ENCODE results near the gene RASAL1.
"Not testable (repeated sequence)": the region's sequence is repeated elsewhere in the genome, so short reads cannot be mapped to it uniquely, and the experiment has no call there.

Gene RASAL1

DNA sequence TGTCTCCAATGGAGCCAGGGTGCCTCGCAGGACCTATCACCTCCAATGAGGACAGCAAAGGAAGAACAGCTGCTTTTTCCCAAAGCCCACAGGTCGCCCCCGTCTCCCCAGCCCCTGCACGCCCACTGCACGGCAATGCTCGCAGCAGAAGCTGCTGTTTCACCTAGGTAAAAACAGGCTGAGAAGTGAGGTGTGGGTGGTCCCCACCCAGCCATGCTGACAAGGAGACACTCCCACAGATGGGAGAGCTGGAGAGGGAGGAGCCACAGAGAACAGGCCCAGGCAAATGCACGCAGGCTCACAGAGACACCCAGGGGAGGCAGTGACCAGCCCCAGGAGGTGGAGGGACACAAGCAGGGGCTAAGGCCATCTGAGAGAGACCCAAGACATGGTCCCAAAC is 24.4 kb upstream of the RASAL1 start:
- DNase-seq: no peak

DNA sequence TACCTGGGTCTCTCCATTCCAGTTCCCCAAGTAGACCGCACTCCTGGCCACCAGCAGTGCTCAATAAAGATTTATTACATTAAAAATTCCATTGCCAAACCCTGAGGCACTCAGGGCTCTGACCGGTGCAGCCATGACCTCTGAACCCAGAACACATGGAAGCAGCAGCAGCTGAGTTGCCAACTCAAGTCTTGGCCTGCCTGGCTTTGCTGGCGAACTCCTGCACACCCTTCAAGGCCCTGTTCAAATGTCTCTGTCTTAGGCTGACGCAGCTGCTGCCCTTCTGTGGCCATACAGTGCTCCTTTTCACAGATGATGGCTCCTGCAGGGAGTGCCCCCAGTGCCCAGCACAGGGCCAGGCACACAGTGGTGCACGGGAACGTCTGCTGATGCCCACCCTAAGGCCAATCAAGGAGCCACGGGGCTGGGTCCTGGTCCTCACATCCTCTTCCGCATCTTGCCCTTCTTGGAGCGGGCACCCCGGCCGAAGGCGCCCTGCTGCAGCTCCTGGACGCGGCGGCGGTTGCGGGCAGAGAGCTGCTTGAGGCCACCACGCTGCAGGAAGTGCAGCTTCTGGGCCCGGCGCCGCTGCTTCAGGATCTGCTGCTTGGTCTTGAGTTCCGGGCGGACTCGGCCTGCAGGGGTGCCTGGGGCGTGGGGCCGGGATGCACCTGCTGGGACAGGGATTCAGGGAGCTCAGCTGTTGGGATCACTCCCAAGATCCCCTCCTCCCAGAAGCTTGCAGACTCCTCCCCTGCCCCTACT is 23.1 kb upstream of the RASAL1 start:
- DNase-seq: no peak

DNA sequence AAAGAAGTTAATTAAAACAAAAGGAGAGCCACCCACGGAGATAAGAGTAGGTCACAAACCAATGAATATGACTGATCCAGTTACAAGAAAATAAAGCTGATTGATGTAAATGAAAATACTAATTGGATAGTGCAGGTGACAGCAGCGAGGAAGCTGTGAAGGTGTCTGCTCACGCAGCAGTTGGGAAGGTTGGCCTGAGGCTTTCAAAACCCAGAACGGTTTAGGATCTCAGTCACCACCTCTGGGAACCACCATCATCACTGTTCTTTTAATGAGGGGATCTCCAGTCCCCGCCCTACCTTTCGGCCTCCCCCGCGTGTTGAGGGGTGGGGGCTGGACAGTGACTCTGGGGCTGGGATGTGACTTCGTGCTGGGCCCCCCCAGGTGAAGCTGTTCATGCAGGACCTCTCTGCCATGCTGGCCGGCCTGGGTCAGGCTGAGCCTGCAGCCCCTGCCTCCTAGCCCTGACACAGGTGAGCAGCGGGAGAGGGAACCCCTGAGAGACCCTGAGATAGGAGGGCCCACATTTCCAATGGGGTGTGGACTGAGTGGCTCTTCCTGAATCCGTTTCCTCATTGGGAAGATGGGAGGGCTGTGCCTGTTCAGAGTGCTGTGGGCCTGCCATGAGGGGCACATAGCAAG is 21.8 kb upstream of the RASAL1 start:
- no peak for DNase-seq

DNA sequence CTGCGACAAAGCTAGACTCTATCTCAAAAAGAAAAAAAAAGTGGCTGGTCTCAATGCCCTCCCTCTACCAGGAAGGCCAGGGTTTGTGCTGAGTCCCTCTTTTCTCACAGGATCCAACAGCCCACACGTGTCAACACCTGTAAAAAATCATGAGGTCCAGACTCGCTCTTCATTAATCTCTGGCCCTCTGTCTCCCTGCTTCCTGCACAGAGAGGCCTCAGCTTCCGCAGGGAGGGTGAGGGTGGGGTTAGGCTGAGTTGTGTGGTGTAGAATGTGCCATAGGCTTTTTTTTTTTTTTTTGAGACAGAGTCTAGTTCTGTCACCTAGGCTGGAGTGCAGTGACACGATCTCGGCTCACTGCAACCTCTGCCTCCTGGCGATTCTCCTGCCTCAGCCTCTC is 20.1 kb upstream of the RASAL1 start:
- no peak for DNase-seq

DNA sequence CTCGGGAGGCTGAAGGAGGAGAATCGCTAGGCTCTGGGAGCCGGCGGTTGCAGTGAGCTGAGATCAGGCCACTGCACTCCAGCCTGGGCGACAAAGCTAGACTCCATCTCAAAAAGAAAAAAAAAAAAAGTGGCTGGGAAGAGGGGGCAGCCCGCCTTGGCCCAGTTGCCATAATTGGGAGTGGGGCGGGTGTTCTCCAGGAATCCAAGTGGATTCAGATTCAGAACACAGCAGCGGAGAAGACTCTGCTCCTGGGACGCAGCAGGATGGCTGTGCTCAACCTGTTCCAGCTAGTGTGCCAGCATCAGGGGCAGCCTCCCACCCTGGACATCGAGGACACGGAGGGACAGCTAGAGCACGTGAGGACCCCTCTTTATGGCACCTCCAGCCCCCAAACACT is 19.5 kb upstream of the RASAL1 start:
- no peak for DNase-seq

- no peak for DNase-seq
Measured at GRCh38 chr12:113154351-113154973, 18.9 kb upstream of the RASAL1 start.

DNA sequence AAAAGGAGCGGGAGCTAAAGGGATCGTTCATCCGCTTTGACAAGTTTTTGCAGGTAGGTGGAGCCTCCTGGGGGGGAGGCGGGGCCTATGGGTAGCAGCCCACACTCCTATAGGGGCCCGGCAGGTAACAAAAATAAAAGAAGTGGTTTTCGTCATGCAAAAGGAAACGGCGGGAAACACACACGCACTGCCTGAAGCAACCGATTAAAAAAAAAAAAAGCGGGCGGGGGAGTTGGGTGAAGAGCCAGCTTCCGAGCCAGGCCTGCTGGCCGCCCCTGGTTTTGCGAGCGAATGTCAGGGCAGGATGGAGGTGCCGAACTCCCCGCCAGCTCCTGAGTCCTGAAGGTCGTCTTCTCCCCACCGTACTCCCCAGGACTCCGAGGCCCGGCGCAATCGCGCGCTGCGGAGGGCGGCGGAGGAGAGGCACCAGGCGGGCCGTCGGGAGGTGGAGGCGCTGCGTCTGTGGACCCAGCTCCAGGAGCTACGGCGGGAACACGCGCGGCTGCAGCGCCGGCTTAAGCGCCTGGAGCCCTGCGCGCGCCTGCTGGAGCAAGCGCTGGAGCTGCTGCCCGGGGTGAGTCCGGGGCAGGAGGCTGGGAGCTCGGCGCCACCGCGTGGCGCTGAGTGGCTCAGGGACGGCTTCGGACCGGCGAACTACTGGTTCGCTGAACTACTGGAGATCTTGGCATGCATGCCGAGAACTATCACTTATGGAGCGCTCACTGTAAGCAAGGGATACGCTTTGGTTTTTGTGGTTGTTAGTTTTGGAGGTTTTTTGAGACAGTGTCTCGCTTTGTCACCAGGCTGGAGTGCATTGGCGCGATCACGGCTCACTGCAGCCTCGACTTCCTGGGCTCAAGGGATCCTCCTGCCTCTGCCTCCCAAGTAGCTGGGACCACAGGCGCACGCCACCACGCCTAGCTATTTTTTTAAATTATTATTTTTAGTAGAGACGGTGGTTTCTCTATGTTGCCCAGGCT is 17.6 kb upstream of the RASAL1 start:
- DNase-seq: peak; percentile 58

GRCh38 chr12:113152196-113152834 is 16.8 kb upstream of the RASAL1 start:
- no peak for DNase-seq

- no peak for DNase-seq
Measured at GRCh38 chr12:113151655-113152054, 16.1 kb upstream of the RASAL1 start.

GRCh38 chr12:113149361-113150150 is 14.0 kb upstream of the RASAL1 start, which contains the start of gene CFAP73:
Gene CFAP73 (plus strand): TSS chr12:113149724. CDS start chr12:113149858, 134 bp downstream.
- no peak for DNase-seq

DNA sequence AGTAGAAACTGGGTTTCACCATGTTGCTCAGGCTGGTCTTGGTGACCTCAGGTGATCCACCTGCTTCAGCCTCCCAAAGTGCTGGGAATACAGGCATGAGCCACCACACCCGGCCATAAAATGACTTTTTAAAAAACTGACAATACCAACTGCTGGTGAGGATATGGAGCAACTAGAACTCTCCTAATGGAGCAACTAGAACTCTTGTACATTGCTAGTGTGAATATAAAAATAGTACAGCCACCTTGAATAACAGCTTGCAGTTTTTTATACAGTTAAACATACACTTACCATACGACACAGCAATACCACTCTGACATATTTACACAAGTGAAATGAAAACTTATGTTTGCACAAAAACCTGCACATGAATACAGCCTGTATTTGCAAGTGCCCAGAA is 11.4 kb upstream of the RASAL1 start:
- DNase-seq: no peak

- DNase-seq: no peak
Measured at GRCh38 chr12:113145720-113146551, 10.4 kb upstream of the RASAL1 start.

DNA sequence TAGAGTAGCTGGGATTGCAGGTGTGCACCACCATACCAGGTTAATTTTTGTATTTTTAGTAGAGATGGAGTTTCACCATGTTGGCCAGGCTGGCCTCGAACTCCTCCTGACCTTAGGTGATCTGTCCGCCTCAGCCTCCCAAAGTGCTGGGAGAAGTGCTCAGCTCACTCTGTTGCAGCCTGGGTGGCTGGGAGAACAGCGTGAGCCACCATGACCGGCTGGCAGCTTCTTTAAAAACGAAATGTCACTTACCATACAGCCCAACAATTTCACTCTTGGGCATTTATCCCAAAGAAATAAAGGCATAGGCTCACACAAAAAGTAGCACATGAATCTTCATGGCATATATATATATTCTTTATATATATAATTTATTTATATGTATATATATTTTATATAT is 9.2 kb upstream of the RASAL1 start:
- no peak for DNase-seq

GRCh38 chr12:113143959-113144358 is 8.4 kb upstream of the RASAL1 start:
- no peak for DNase-seq

GRCh38 chr12:113142886-113143332 is 7.3 kb upstream of the RASAL1 start:
- no peak for DNase-seq

DNA sequence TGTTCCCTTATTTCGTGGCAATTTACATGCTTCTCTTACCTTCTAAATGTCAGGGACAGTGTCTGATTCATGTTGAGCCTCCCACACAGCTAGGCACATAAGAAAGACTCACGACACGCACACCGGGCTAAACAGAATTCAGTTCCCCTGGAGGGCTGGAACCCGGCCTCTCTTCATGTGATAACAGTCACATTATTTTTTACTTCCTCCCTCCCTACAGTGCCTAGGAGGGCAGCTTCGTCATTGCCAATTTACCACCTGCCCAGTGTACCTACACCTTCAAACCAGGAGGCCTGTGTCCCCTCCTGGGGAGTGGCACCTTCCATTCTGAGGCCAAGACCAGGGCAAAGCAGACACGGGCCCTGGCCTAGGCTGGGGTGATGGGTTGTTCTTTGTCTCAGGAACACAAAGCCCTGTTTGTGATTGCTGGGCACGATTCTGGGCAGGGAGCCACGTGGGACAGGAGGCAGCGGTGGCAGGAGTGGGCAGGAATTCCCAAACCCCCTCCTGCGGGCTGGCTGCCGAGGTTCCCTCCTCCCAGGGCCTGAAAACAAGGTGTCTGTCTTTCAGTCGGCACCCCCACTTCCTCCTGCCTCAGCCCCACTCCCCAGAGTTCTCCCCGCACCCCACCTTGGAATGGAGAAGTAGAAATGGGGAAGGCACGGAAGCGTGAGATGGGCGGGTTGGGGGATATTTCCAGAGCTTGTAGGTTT is 6.8 kb upstream of the RASAL1 start:
- DNase-seq: no peak

GRCh38 chr12:113141716-113142115 is 6.2 kb upstream of the RASAL1 start:
- DNase-seq: not testable (repeated sequence)

- no peak for DNase-seq
Measured at GRCh38 chr12:113140706-113141105, 5.1 kb upstream of the RASAL1 start.

DNA sequence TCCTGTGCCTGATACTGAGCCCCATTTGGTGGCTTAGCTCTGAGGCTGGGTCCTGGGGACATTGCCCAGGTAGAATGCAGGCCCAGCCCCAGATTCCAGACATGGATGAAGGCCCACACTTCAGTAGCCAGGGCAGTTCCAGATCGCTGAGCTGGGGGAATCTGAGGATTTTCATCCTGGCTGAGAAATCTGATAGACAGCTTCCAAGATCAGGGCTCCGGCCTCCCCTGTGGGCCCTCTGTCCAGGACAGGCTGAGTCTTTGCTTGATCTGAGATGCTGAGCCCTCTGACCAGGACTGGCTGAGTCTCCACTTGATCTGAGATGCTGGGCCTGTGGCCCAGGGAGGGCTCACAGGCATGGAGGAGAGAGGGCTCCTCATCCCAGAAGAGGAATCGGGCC is 3.3 kb upstream of the RASAL1 start:
- DNase-seq: no peak
